DND-41 (cell line): Measurements from ENCODE around the gene TWIST2.

Source experiments
- EZH2 ChIP-seq: IDR thresholded peaks from 3 replicates; pipeline ENCODE4 v1.6.1; 2012; ENCODE audit warnings: borderline replicate concordance, low read depth, mild to moderate bottlenecking, moderate library complexity, low read length, inconsistent platforms; ENCODE audit not compliant: severe bottlenecking
- TF ChIP-seq, protein P1 (sequence below): IDR thresholded peaks from 2 replicates; pipeline ENCODE4 v1.5.1; 2012; ENCODE audit warnings: borderline replicate concordance, low read length, moderate library complexity, mild to moderate bottlenecking; ENCODE audit not compliant: poor library complexity, severe bottlenecking; ENCODE audit errors: extremely low read depth

DNA sequence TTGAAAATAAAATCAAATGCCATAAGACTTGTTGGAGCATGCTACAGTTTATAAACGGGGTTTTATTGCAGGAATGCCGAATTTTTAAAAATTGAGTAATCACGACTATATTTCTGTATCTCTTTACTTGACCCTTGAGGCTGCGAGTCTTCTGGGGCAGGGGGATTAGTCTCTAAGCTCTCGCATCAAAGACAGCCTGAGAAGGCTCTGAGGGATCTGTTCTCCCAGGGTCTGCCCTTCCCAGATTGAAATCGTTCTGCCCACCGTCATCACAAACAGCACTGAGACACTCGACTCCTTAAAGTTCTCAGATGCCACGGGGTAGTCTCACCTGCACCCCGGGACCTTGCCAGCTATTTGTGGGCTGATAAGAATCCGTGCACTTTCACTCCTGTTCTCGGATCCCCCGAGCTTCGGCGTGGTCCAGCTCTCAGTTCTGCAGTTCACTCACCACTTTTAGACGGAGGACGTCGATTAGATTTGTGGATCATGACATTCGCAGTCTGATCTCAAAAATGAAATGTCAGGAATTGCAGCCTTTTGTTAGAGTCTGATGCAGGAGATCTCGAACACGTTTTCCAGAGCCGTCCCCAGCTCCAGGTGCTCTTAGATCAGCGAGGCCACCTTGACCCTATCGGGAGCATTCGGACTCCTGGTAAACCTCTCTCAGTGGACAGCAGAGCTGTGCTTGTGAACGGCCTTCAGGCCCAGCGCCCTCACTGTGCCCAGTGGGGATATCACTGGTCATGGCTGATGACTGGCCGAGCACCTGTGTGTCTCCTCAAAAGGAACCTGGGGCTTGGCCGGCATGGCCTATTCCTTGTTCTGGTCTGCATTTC, 43.0 kb downstream of the TWIST2 start:
- TF ChIP-seq, protein P1, sequence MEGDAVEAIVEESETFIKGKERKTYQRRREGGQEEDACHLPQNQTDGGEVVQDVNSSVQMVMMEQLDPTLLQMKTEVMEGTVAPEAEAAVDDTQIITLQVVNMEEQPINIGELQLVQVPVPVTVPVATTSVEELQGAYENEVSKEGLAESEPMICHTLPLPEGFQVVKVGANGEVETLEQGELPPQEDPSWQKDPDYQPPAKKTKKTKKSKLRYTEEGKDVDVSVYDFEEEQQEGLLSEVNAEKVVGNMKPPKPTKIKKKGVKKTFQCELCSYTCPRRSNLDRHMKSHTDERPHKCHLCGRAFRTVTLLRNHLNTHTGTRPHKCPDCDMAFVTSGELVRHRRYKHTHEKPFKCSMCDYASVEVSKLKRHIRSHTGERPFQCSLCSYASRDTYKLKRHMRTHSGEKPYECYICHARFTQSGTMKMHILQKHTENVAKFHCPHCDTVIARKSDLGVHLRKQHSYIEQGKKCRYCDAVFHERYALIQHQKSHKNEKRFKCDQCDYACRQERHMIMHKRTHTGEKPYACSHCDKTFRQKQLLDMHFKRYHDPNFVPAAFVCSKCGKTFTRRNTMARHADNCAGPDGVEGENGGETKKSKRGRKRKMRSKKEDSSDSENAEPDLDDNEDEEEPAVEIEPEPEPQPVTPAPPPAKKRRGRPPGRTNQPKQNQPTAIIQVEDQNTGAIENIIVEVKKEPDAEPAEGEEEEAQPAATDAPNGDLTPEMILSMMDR, result no peak
- TF ChIP-seq EZH2, result no peak
